Tongue (tissue), 2 donors: ENCODE results near the gene DDR2. TPM values are rescaled to one million over a fixed set of nuclear protein-coding genes. Genes with fewer than 3 reads are reported as not detected.
"Not testable (repeated sequence)": the region's sequence is repeated elsewhere in the genome, so short reads cannot be mapped to it uniquely, and the experiment has no call there.

Experiments
- DNase-seq: peaks from one replicate; pipeline ENCODE4 v3.0.0-alpha.2; 2015
- total RNA-seq: library from RNA; depleted of rRNA; stranded (reverse); fragments of >200 nt; gene quantifications from one replicate; pipeline ENCODE4 v1.2.3, GENCODE V29; 2014

The DDR2 gene
- total RNA-seq, result 60.6 TPM

GRCh38 chr1:162632217-162632666 is at the start of gene DDR2:
Gene DDR2, plus strand, starts transcription at chr1:162632464. Its CDS starts 86,600 bp downstream, at chr1:162719064.
- peak; percentile 95 for DNase-seq

- not testable (repeated sequence) for DNase-seq
Measured at GRCh38 chr1:162582901-162583300, 49.4 kb upstream of the DDR2 start.

GRCh38 chr1:162585101-162585500 is 47.2 kb upstream of the DDR2 start:
- not testable (repeated sequence) for DNase-seq

GRCh38 chr1:162587347-162587746 is 44.9 kb upstream of the DDR2 start:
- peak; percentile 48 for DNase-seq

- DNase-seq, result no peak
Measured at GRCh38 chr1:162587761-162588260, 44.5 kb upstream of the DDR2 start.

- no peak for DNase-seq
Measured at GRCh38 chr1:162590101-162590500, 42.2 kb upstream of the DDR2 start.

GRCh38 chr1:162590686-162591085 is 41.6 kb upstream of the DDR2 start:
- no peak for DNase-seq

GRCh38 chr1:162596514-162597170 is 35.6 kb upstream of the DDR2 start:
- DNase-seq, result no peak

- DNase-seq, result no peak
Measured at GRCh38 chr1:162599451-162599850, 32.8 kb upstream of the DDR2 start.

GRCh38 chr1:162603117-162603516 is 29.1 kb upstream of the DDR2 start:
- not testable (repeated sequence) for DNase-seq

- peak; percentile 57 for DNase-seq
Measured at GRCh38 chr1:162605225-162605927, 26.9 kb upstream of the DDR2 start.

- DNase-seq, result no peak
Measured at GRCh38 chr1:162609306-162609705, 23.0 kb upstream of the DDR2 start.

- DNase-seq, result no peak
Measured at GRCh38 chr1:162612606-162613400, 19.5 kb upstream of the DDR2 start.

- DNase-seq, result no peak
Measured at GRCh38 chr1:162616848-162617247, 15.4 kb upstream of the DDR2 start.

- no peak for DNase-seq
Measured at GRCh38 chr1:162617513-162617912, 14.8 kb upstream of the DDR2 start.

GRCh38 chr1:162619076-162619475 is 13.2 kb upstream of the DDR2 start:
- DNase-seq, result no peak

GRCh38 chr1:162621256-162621655 is 11.0 kb upstream of the DDR2 start:
- DNase-seq, result no peak

- DNase-seq, result peak; percentile 33
Measured at GRCh38 chr1:162625679-162626078, 6.6 kb upstream of the DDR2 start.

- DNase-seq, result peak; percentile 74
Measured at GRCh38 chr1:162626094-162626493, 6.2 kb upstream of the DDR2 start.

- DNase-seq, result no peak
Measured at GRCh38 chr1:162626761-162627160, 5.5 kb upstream of the DDR2 start.

- peak; percentile 12 for DNase-seq
Measured at GRCh38 chr1:162627662-162628296, 4.5 kb upstream of the DDR2 start.

GRCh38 chr1:162629077-162629627 is 3.1 kb upstream of the DDR2 start:
- no peak for DNase-seq
